GM12873 (cell line): ENCODE measurements around the gene EGFR.

Source experiments
- CTCF ChIP-seq: IDR thresholded peaks from 2 replicates; pipeline ENCODE4 v1.5.1; 2012; ENCODE audit warnings: low read depth, mild to moderate bottlenecking, moderate library complexity, low read length, control low read depth; ENCODE audit not compliant: insufficient read depth; ENCODE audit errors: missing control alignments

Gene EGFR

DNA sequence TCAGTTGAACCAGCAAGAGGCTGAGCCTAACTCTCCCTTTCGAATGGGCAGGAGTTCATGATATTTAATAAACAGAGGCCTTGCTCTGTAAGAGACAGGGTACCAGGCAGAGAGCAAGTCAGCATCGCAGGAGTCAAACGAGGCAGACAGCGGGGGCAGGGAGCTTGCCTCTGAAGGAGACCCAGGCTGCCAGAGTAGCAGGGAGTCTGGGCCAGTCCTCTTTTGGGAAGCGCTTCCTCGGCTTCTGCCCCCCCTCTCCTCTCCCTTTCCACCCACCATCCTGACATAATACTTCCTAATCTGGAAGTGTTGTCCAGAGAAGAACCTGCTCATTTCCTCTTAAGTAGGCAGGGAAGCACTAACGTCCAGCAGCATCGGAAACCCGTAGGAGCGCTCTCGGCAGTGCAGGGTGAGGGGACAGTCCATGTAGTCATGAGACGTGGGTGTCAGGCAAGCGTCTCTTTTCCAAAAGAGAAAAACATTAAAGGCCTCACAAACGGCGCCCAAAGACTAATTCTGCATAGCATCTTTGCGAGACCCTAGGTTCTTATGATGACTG, 171.1 kb downstream of the EGFR start:
- no peak for TF ChIP-seq CTCF

GRCh38 chr7:55190511-55191160, 171.8 kb downstream of the EGFR start:
- no peak for TF ChIP-seq CTCF

DNA sequence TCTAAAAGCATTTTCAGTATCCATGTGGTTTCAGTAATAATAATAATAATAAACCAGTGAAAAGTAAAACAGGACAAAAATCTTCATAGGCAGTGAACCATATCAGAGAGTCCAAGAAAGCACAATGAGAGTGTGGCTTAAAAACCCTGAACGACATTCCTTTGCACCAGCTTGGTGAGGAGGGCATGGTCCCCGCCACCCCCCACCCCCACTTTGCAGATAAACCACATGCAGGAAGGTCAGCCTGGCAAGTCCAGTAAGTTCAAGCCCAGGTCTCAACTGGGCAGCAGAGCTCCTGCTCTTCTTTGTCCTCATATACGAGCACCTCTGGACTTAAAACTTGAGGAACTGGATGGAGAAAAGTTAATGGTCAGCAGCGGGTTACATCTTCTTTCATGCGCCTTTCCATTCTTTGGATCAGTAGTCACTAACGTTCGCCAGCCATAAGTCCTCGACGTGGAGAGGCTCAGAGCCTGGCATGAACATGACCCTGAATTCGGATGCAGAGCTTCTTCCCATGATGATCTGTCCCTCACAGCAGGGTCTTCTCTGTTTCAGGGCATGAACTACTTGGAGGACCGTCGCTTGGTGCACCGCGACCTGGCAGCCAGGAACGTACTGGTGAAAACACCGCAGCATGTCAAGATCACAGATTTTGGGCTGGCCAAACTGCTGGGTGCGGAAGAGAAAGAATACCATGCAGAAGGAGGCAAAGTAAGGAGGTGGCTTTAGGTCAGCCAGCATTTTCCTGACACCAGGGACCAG, 172.5 kb downstream of the EGFR start:
- no peak for TF ChIP-seq CTCF

DNA sequence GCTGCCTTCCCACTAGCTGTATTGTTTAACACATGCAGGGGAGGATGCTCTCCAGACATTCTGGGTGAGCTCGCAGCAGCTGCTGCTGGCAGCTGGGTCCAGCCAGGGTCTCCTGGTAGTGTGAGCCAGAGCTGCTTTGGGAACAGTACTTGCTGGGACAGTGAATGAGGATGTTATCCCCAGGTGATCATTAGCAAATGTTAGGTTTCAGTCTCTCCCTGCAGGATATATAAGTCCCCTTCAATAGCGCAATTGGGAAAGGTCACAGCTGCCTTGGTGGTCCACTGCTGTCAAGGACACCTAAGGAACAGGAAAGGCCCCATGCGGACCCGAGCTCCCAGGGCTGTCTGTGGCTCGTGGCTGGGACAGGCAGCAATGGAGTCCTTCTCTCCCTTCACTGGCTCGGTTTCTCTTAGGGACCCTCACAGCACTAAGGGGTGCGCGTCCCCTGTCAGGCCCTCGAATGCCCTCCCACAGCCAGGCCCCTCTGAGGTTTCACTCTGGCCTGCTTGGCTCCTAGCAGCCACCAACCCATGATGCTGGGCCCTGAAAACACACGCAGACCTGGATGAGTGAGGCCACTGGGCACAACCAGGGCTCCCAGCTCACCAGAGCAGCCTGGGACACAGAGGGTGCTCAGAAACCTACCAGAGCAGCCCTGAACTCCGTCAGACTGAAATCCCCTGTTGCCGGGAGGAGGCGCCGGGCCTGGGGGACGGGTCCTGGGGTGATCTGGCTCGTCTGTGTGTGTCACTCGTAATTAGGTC, 173.3 kb downstream of the EGFR start:
- TF ChIP-seq CTCF, result no peak

DNA sequence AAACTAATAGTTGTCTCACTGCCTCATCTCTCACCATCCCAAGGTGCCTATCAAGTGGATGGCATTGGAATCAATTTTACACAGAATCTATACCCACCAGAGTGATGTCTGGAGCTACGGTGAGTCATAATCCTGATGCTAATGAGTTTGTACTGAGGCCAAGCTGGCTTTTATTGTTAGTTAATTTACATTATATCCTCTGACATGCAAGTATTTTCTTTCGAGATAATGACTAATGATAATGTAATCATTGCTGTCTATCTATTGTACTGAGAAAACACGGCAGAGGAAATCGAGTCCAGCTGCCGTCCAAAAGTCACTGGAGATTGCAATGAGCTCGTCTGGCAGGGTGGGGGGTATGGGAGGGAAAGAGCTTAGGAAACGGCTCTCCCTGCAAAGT, 173.9 kb downstream of the EGFR start:
- no peak for TF ChIP-seq CTCF

- TF ChIP-seq CTCF, result no peak
Observed at GRCh38 chr7:55193245-55193644, 174.4 kb downstream of the EGFR start.

GRCh38 chr7:55194522-55194921, 175.7 kb downstream of the EGFR start:
- TF ChIP-seq CTCF, result no peak
